H9 (cell line): ENCODE results near the gene ROBO4. TPM values are rescaled to one million over a fixed set of nuclear protein-coding genes. Genes with fewer than 3 reads are reported as not detected.

Source experiments
- DNase-seq: peaks from one replicate; pipeline ENCODE4 v3.0.0-alpha.2; 2017
- H2AFZ ChIP-seq: one replicate; pipeline ENCODE4 v1.6.1; 2013; ENCODE audit warnings: mild to moderate bottlenecking, low read length, control low read depth, moderate library complexity
- H2AK5ac ChIP-seq: 2 replicates; pipeline ENCODE4 v1.6.1; 2013; ENCODE audit warnings: low read length, control low read depth, mixed read lengths; ENCODE audit not compliant: insufficient read length
- H2BK120ac ChIP-seq: one replicate; pipeline ENCODE4 v1.6.1; 2013; ENCODE audit warnings: low read depth, mild to moderate bottlenecking, low read length, control low read depth, inconsistent platforms; ENCODE audit not compliant: poor library complexity, severe bottlenecking
- H2BK12ac ChIP-seq: 2 replicates; pipeline ENCODE4 v1.6.1; 2013; ENCODE audit warnings: low read length, control low read depth, mixed read lengths, low read depth; ENCODE audit not compliant: insufficient read length
- H2BK15ac ChIP-seq: 2 replicates; pipeline ENCODE4 v1.6.1; 2013; ENCODE audit warnings: low read depth, low read length, control low read depth
- H2BK20ac ChIP-seq: one replicate; pipeline ENCODE4 v1.6.1; 2013; ENCODE audit warnings: low read depth, mild to moderate bottlenecking, low read length, control low read depth, inconsistent platforms; ENCODE audit not compliant: poor library complexity, severe bottlenecking
- H2BK5ac ChIP-seq: 2 replicates; pipeline ENCODE4 v1.6.1; 2013; ENCODE audit warnings: low read length, control low read depth, mixed read lengths; ENCODE audit not compliant: insufficient read length
- H3K14ac ChIP-seq: 2 replicates; pipeline ENCODE4 v1.6.1; 2013; ENCODE audit warnings: low read length, control low read depth; ENCODE audit not compliant: insufficient read depth
- H3K18ac ChIP-seq: 2 replicates; pipeline ENCODE4 v1.6.1; 2013; ENCODE audit warnings: low read depth, mild to moderate bottlenecking, mixed read lengths, low read length, control low read depth; ENCODE audit not compliant: insufficient read length
- H3K23ac ChIP-seq: 2 replicates; pipeline ENCODE4 v1.6.1; 2013; ENCODE audit warnings: low read length, control low read depth, mixed read lengths, low read depth; ENCODE audit not compliant: insufficient read length
- H3K23me2 ChIP-seq: 2 replicates; pipeline ENCODE4 v1.6.1; 2013; ENCODE audit warnings: low read depth, mild to moderate bottlenecking, mixed read lengths, low read length, control low read depth; ENCODE audit not compliant: insufficient read length, poor library complexity, severe bottlenecking
- H3K27ac ChIP-seq: 2 replicates; pipeline ENCODE4 v1.5.1; 2013; ENCODE audit warnings: low read length, control low read depth, mixed read lengths, low read depth; ENCODE audit not compliant: insufficient read length
- H3K27me3 ChIP-seq: 2 replicates; pipeline ENCODE4 v1.6.1; 2013; ENCODE audit warnings: low read length, control low read depth, inconsistent platforms; ENCODE audit not compliant: insufficient read depth
- H3K4ac ChIP-seq: 2 replicates; pipeline ENCODE4 v1.6.1; 2013; ENCODE audit warnings: low read depth, mild to moderate bottlenecking, control low read depth, inconsistent platforms, low read length, moderate library complexity
- H3K4me1 ChIP-seq: 2 replicates; pipeline ENCODE4 v1.6.1; 2013; ENCODE audit warnings: low read length, control low read depth, inconsistent platforms; ENCODE audit not compliant: insufficient read depth
- H3K4me2 ChIP-seq: 2 replicates; pipeline ENCODE4 v1.6.1; 2013; ENCODE audit warnings: low read length, control low read depth, mixed read lengths; ENCODE audit not compliant: insufficient read length, insufficient read depth
- H3K56ac ChIP-seq: 2 replicates; pipeline ENCODE4 v1.6.1; 2013; ENCODE audit warnings: low read depth, mild to moderate bottlenecking, mixed read lengths, low read length, control low read depth; ENCODE audit not compliant: insufficient read length
- H3K79me1 ChIP-seq: 2 replicates; pipeline ENCODE4 v1.6.1; 2013; ENCODE audit warnings: low read depth, mild to moderate bottlenecking, moderate library complexity, low read length, control low read depth, inconsistent platforms; ENCODE audit not compliant: insufficient read depth, poor library complexity, severe bottlenecking
- H3K79me2 ChIP-seq: 2 replicates; pipeline ENCODE4 v1.6.1; 2013; ENCODE audit warnings: low read length, control low read depth, inconsistent platforms; ENCODE audit not compliant: insufficient read depth
- H3K9ac ChIP-seq: 2 replicates; pipeline ENCODE4 v1.6.1; 2013; ENCODE audit warnings: low read length, control low read depth, mixed read lengths; ENCODE audit not compliant: insufficient read length; ENCODE audit errors: extremely low read depth
- H3K9me3 ChIP-seq: one replicate; pipeline ENCODE4 v1.6.1; 2013; ENCODE audit warnings: low read depth, low read length, inconsistent platforms; ENCODE audit not compliant: control insufficient read depth
- H3T11ph ChIP-seq: one replicate; pipeline ENCODE4 v1.6.1; 2013; ENCODE audit warnings: mild to moderate bottlenecking, low read length, control low read depth, inconsistent platforms
- H4K20me1 ChIP-seq: one replicate; pipeline ENCODE4 v1.6.1; 2013; ENCODE audit not compliant: control insufficient read depth, insufficient read length, insufficient read depth
- H4K5ac ChIP-seq: 2 replicates; pipeline ENCODE4 v1.6.1; 2013; ENCODE audit warnings: low read depth, mild to moderate bottlenecking, mixed read lengths, low read length, control low read depth; ENCODE audit not compliant: insufficient read length
- H4K8ac ChIP-seq: replicated peaks from 2 replicates; pipeline ENCODE4 v1.6.1; 2013; ENCODE audit warnings: low read length, control low read depth, mixed read lengths, low read depth; ENCODE audit not compliant: insufficient read length
- H4K91ac ChIP-seq: 2 replicates; pipeline ENCODE4 v1.6.1; 2013; ENCODE audit warnings: low read depth, mild to moderate bottlenecking, moderate library complexity, mixed read lengths, low read length, control low read depth; ENCODE audit not compliant: insufficient read length
- H3K27ac Mint-ChIP-seq, 3 experiments: 2 replicates in 2 of 3; 3 replicates in 1 of 3; pipeline ENCODE4 v1.8.0; 2020 to 2021; ENCODE audit warnings: mixed read lengths in 3 of 3, mild to moderate bottlenecking in 1 of 3, moderate library complexity in 1 of 3
- H3K27me3 Mint-ChIP-seq: 2 replicates; pipeline ENCODE4 v1.8.0; 2021; ENCODE audit warnings: low read depth, mild to moderate bottlenecking, moderate library complexity, mixed read lengths
- H3K36me3 Mint-ChIP-seq, 3 experiments: 2 replicates in 2 of 3; 3 replicates in 1 of 3; pipeline ENCODE4 v1.8.0; 2020 to 2021; ENCODE audit warnings: low read depth in 3 of 3, mixed read lengths in 3 of 3; ENCODE audit not compliant: insufficient read depth in 1 of 3
- H3K4me1 Mint-ChIP-seq, 2 experiments: 2 replicates each; pipeline ENCODE4 v1.8.0; 2020; ENCODE audit warnings: mixed read lengths in 2 of 2
- H3K4me3 Mint-ChIP-seq, 2 experiments: 2 replicates in 1 of 2; 3 replicates in 1 of 2; pipeline ENCODE4 v1.8.0; 2020 to 2021; ENCODE audit warnings: mild to moderate bottlenecking in 2 of 2, mixed read lengths in 2 of 2, moderate library complexity in 1 of 2
- H3K9me3 Mint-ChIP-seq, 2 experiments: 2 replicates in 1 of 2; 3 replicates in 1 of 2; pipeline ENCODE4 v1.8.0; 2020; ENCODE audit warnings: mild to moderate bottlenecking in 2 of 2, mixed read lengths in 2 of 2, moderate library complexity in 1 of 2
- WGBS: extraction: QIAGEN DNeasy Blood & Tissue Kit; methylation state at CpG from one replicate; pipeline ENCODE4 v1.1.7; 2013; ENCODE audit warnings: missing lambda C conversion rate, low lambda C conversion rate, mixed read lengths; ENCODE audit not compliant: insufficient read length; ENCODE audit errors: extremely low coverage; 5-methylcytosine and 5-hydroxymethylcytosine counted together
- total RNA-seq: library from RNA; stranded (reverse); gene quantifications from 2 replicates; pipeline ENCODE4 v1.2.1, GENCODE V29; 2021
- TF ChIP-seq, protein P1 (sequence below): fragments of 200-600 bp; sonication (generic); conservative IDR thresholded peaks from 3 replicates; pipeline ENCODE4 v1.8.0; 2021; ENCODE audit warnings: antibody characterized with exemption, mild to moderate bottlenecking

Gene ROBO4
- total RNA-seq, 1 experiment from 2014 or later = not detected

DNA sequence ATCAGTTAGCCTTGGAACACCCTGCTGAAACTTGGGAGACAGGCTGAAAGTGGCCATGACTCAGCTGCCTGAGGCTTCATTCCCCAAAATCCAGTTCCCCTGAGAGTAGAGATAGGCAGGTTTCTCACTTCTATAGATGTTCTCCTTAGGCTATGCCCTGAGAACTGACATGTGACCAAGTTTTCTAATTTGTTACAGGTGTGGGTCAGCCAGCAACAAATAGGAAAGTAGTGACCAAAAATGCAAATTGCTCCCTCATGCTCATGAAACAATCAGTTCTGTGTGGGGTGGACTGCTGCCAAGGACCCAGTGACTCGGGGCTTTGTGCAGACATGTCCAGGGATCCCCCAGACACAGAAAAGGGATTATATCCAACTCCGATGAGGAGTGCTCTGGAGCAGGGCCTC lies 49.1 kb upstream of the ROBO4 start:
- H3K14ac ChIP-seq = no peak overlapping the region
- no peaks in the 10 kb centered on the region for H3K9me3 ChIP-seq
- no peak for DNase-seq
- TF ChIP-seq, protein P1, sequence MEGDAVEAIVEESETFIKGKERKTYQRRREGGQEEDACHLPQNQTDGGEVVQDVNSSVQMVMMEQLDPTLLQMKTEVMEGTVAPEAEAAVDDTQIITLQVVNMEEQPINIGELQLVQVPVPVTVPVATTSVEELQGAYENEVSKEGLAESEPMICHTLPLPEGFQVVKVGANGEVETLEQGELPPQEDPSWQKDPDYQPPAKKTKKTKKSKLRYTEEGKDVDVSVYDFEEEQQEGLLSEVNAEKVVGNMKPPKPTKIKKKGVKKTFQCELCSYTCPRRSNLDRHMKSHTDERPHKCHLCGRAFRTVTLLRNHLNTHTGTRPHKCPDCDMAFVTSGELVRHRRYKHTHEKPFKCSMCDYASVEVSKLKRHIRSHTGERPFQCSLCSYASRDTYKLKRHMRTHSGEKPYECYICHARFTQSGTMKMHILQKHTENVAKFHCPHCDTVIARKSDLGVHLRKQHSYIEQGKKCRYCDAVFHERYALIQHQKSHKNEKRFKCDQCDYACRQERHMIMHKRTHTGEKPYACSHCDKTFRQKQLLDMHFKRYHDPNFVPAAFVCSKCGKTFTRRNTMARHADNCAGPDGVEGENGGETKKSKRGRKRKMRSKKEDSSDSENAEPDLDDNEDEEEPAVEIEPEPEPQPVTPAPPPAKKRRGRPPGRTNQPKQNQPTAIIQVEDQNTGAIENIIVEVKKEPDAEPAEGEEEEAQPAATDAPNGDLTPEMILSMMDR = no peak
- no peak overlapping the region for H3K4ac ChIP-seq
- no peak overlapping the region for H2AFZ ChIP-seq
- Mint-ChIP-seq H3K9me3 (peaks cover 0 to 7% of the 10 kb centered on the region in 2 experiments; a peak in 2 of 5 replicates), H3K27ac (no peak overlapping the region), H3K4me1 (0 out of 4 replicates have a peak, but pooled peaks cover 0 to 2% of the 10 kb centered on the region in 2 experiments), H3K4me3 (no peak overlapping the region), H3K27me3 (peaks cover 35% of the 10 kb centered on the region), H3K36me3 (no peaks in the 10 kb centered on the region)
- no peak overlapping the region for H2BK12ac ChIP-seq
- no peak overlapping the region for H3K9ac ChIP-seq
- no peaks in the 10 kb centered on the region for H3K23me2 ChIP-seq
- no peak overlapping the region for H2BK5ac ChIP-seq
- H3K79me1 ChIP-seq = no peaks in the 10 kb centered on the region
- no peak overlapping the region for H3K56ac ChIP-seq
- H3K4me2 ChIP-seq = no peak overlapping the region
- H3K79me2 ChIP-seq = no peaks in the 10 kb centered on the region
- H3K18ac ChIP-seq = no peak overlapping the region
- no peak overlapping the region for H2BK20ac ChIP-seq
- no peak overlapping the region for H3K27ac ChIP-seq
- no peaks in the 10 kb centered on the region for H3K27me3 ChIP-seq
- H2BK15ac ChIP-seq = no peak overlapping the region
- no peak overlapping the region for H3T11ph ChIP-seq
- H2AK5ac ChIP-seq = no peak overlapping the region
- H4K20me1 ChIP-seq = no peaks in the 10 kb centered on the region
- H4K5ac ChIP-seq = no peak overlapping the region
- H4K8ac ChIP-seq = no peak overlapping the region
- no peak overlapping the region for H3K23ac ChIP-seq
- H4K91ac ChIP-seq = no peak overlapping the region
- H2BK120ac ChIP-seq = no peak overlapping the region
- H3K4me1 ChIP-seq = no peaks in the 10 kb centered on the region
- WGBS = no CpG with 5 or more reads among the region's 2 CpGs
